H9 (cell line): ENCODE data around the gene DQX1. TPM values are rescaled to one million over a fixed set of nuclear protein-coding genes. Genes with fewer than 3 reads are reported as not detected.

Experiments used
- DNase-seq: peaks from one replicate; pipeline ENCODE4 v3.0.0-alpha.2; 2017
- H2AFZ ChIP-seq: one replicate; pipeline ENCODE4 v1.6.1; 2013; ENCODE audit warnings: mild to moderate bottlenecking, low read length, control low read depth, moderate library complexity
- H2AK5ac ChIP-seq: 2 replicates; pipeline ENCODE4 v1.6.1; 2013; ENCODE audit warnings: low read length, control low read depth, mixed read lengths; ENCODE audit not compliant: insufficient read length
- H2BK120ac ChIP-seq: one replicate; pipeline ENCODE4 v1.6.1; 2013; ENCODE audit warnings: low read depth, mild to moderate bottlenecking, low read length, control low read depth, inconsistent platforms; ENCODE audit not compliant: poor library complexity, severe bottlenecking
- H2BK12ac ChIP-seq: 2 replicates; pipeline ENCODE4 v1.6.1; 2013; ENCODE audit warnings: low read length, control low read depth, mixed read lengths, low read depth; ENCODE audit not compliant: insufficient read length
- H2BK15ac ChIP-seq: 2 replicates; pipeline ENCODE4 v1.6.1; 2013; ENCODE audit warnings: low read depth, low read length, control low read depth
- H2BK20ac ChIP-seq: one replicate; pipeline ENCODE4 v1.6.1; 2013; ENCODE audit warnings: low read depth, mild to moderate bottlenecking, low read length, control low read depth, inconsistent platforms; ENCODE audit not compliant: poor library complexity, severe bottlenecking
- H2BK5ac ChIP-seq: 2 replicates; pipeline ENCODE4 v1.6.1; 2013; ENCODE audit warnings: low read length, control low read depth, mixed read lengths; ENCODE audit not compliant: insufficient read length
- H3K14ac ChIP-seq: 2 replicates; pipeline ENCODE4 v1.6.1; 2013; ENCODE audit warnings: low read length, control low read depth; ENCODE audit not compliant: insufficient read depth
- H3K18ac ChIP-seq: 2 replicates; pipeline ENCODE4 v1.6.1; 2013; ENCODE audit warnings: low read depth, mild to moderate bottlenecking, mixed read lengths, low read length, control low read depth; ENCODE audit not compliant: insufficient read length
- H3K23ac ChIP-seq: 2 replicates; pipeline ENCODE4 v1.6.1; 2013; ENCODE audit warnings: low read length, control low read depth, mixed read lengths, low read depth; ENCODE audit not compliant: insufficient read length
- H3K23me2 ChIP-seq: 2 replicates; pipeline ENCODE4 v1.6.1; 2013; ENCODE audit warnings: low read depth, mild to moderate bottlenecking, mixed read lengths, low read length, control low read depth; ENCODE audit not compliant: insufficient read length, poor library complexity, severe bottlenecking
- H3K27ac ChIP-seq: 2 replicates; pipeline ENCODE4 v1.5.1; 2013; ENCODE audit warnings: low read length, control low read depth, mixed read lengths, low read depth; ENCODE audit not compliant: insufficient read length
- H3K27me3 ChIP-seq: 2 replicates; pipeline ENCODE4 v1.6.1; 2013; ENCODE audit warnings: low read length, control low read depth, inconsistent platforms; ENCODE audit not compliant: insufficient read depth
- H3K4ac ChIP-seq: 2 replicates; pipeline ENCODE4 v1.6.1; 2013; ENCODE audit warnings: low read depth, mild to moderate bottlenecking, control low read depth, inconsistent platforms, low read length, moderate library complexity
- H3K4me1 ChIP-seq: 2 replicates; pipeline ENCODE4 v1.6.1; 2013; ENCODE audit warnings: low read length, control low read depth, inconsistent platforms; ENCODE audit not compliant: insufficient read depth
- H3K4me2 ChIP-seq: 2 replicates; pipeline ENCODE4 v1.6.1; 2013; ENCODE audit warnings: low read length, control low read depth, mixed read lengths; ENCODE audit not compliant: insufficient read length, insufficient read depth
- H3K56ac ChIP-seq: 2 replicates; pipeline ENCODE4 v1.6.1; 2013; ENCODE audit warnings: low read depth, mild to moderate bottlenecking, mixed read lengths, low read length, control low read depth; ENCODE audit not compliant: insufficient read length
- H3K79me1 ChIP-seq: 2 replicates; pipeline ENCODE4 v1.6.1; 2013; ENCODE audit warnings: low read depth, mild to moderate bottlenecking, moderate library complexity, low read length, control low read depth, inconsistent platforms; ENCODE audit not compliant: insufficient read depth, poor library complexity, severe bottlenecking
- H3K79me2 ChIP-seq: 2 replicates; pipeline ENCODE4 v1.6.1; 2013; ENCODE audit warnings: low read length, control low read depth, inconsistent platforms; ENCODE audit not compliant: insufficient read depth
- H3K9ac ChIP-seq: 2 replicates; pipeline ENCODE4 v1.6.1; 2013; ENCODE audit warnings: low read length, control low read depth, mixed read lengths; ENCODE audit not compliant: insufficient read length; ENCODE audit errors: extremely low read depth
- H3K9me3 ChIP-seq: one replicate; pipeline ENCODE4 v1.6.1; 2013; ENCODE audit warnings: low read depth, low read length, inconsistent platforms; ENCODE audit not compliant: control insufficient read depth
- H3T11ph ChIP-seq: one replicate; pipeline ENCODE4 v1.6.1; 2013; ENCODE audit warnings: mild to moderate bottlenecking, low read length, control low read depth, inconsistent platforms
- H4K20me1 ChIP-seq: one replicate; pipeline ENCODE4 v1.6.1; 2013; ENCODE audit not compliant: control insufficient read depth, insufficient read length, insufficient read depth
- H4K5ac ChIP-seq: 2 replicates; pipeline ENCODE4 v1.6.1; 2013; ENCODE audit warnings: low read depth, mild to moderate bottlenecking, mixed read lengths, low read length, control low read depth; ENCODE audit not compliant: insufficient read length
- H4K8ac ChIP-seq: replicated peaks from 2 replicates; pipeline ENCODE4 v1.6.1; 2013; ENCODE audit warnings: low read length, control low read depth, mixed read lengths, low read depth; ENCODE audit not compliant: insufficient read length
- H4K91ac ChIP-seq: 2 replicates; pipeline ENCODE4 v1.6.1; 2013; ENCODE audit warnings: low read depth, mild to moderate bottlenecking, moderate library complexity, mixed read lengths, low read length, control low read depth; ENCODE audit not compliant: insufficient read length
- H3K27ac Mint-ChIP-seq, 3 experiments: 2 replicates in 2 of 3; 3 replicates in 1 of 3; pipeline ENCODE4 v1.8.0; 2020 to 2021; ENCODE audit warnings: mixed read lengths in 3 of 3, mild to moderate bottlenecking in 1 of 3, moderate library complexity in 1 of 3
- H3K27me3 Mint-ChIP-seq: 2 replicates; pipeline ENCODE4 v1.8.0; 2021; ENCODE audit warnings: low read depth, mild to moderate bottlenecking, moderate library complexity, mixed read lengths
- H3K36me3 Mint-ChIP-seq, 3 experiments: 2 replicates in 2 of 3; 3 replicates in 1 of 3; pipeline ENCODE4 v1.8.0; 2020 to 2021; ENCODE audit warnings: low read depth in 3 of 3, mixed read lengths in 3 of 3; ENCODE audit not compliant: insufficient read depth in 1 of 3
- H3K4me1 Mint-ChIP-seq, 2 experiments: 2 replicates each; pipeline ENCODE4 v1.8.0; 2020; ENCODE audit warnings: mixed read lengths in 2 of 2
- H3K4me3 Mint-ChIP-seq, 2 experiments: 2 replicates in 1 of 2; 3 replicates in 1 of 2; pipeline ENCODE4 v1.8.0; 2020 to 2021; ENCODE audit warnings: mild to moderate bottlenecking in 2 of 2, mixed read lengths in 2 of 2, moderate library complexity in 1 of 2
- H3K9me3 Mint-ChIP-seq, 2 experiments: 2 replicates in 1 of 2; 3 replicates in 1 of 2; pipeline ENCODE4 v1.8.0; 2020; ENCODE audit warnings: mild to moderate bottlenecking in 2 of 2, mixed read lengths in 2 of 2, moderate library complexity in 1 of 2
- WGBS: extraction: QIAGEN DNeasy Blood & Tissue Kit; methylation state at CpG from one replicate; pipeline ENCODE4 v1.1.7; 2013; ENCODE audit warnings: missing lambda C conversion rate, low lambda C conversion rate, mixed read lengths; ENCODE audit not compliant: insufficient read length; ENCODE audit errors: extremely low coverage; 5-methylcytosine and 5-hydroxymethylcytosine counted together
- total RNA-seq: library from RNA; stranded (reverse); gene quantifications from 2 replicates; pipeline ENCODE4 v1.2.1, GENCODE V29; 2021
- TF ChIP-seq, protein P1 (sequence below): fragments of 200-600 bp; sonication (generic); conservative IDR thresholded peaks from 3 replicates; pipeline ENCODE4 v1.8.0; 2021; ENCODE audit warnings: antibody characterized with exemption, mild to moderate bottlenecking

DQX1 gene
- total RNA-seq, 1 experiment from 2014 or later, result 0.98 TPM

DNA sequence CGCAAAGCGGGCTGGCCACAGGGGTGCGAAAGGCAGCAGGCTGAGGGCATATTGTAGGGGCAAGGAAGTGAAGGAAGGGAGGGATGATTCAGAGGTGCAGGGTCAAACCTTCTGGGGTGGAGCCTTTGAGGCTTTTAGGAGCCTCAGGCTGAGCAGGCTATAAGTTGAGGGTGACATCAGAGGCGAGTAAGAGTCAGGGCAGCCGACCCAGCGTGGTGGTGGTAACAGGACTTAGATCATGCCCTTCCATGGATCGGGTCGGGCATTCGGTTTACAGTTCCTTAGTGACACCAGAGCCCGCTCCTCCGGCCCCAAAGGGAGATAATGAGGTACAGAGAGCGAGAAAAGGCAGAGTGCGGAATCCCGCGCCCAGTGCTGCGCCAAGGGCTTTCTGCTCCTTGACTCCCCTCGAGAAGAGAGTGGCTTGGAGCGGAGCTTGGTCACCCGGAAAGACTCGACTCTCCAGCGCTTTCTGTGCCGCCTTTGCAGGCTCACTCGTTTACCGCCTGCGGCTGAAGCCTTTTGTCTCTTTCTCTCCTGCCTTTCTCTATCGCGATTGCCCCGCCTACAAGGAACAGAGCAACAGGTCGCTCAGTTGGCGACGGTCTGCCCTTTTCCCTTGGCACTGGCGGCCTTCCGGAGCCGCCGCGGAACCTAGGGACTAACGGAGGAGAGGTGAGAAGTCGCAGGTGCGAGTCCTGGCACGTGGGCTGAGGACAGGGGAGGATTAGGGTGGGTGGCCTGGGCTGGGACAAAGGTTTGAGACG lies 27.3 kb downstream of the DQX1 start:
- Mint-ChIP-seq H3K27me3 (peaks cover 94% of the 10 kb centered on the region), H3K4me1 (peaks cover 43 to 54% of the 10 kb centered on the region in 2 experiments), H3K27ac (0 out of 7 replicates have a peak overlapping the region, but pooled peaks of 1 of the 3 experiments have one; percentile 29), H3K36me3 (peaks cover 8 to 12% (median 11%) of the 10 kb centered on the region in 3 experiments), H3K4me3 (peak overlapping the region; percentile 75 to 82), H3K9me3 (peaks cover 0 to 2% of the 10 kb centered on the region in 2 experiments; a peak in 2 of 5 replicates)
- H3K79me1 ChIP-seq, result no peaks in the 10 kb centered on the region
- H3K79me2 ChIP-seq, result no peaks in the 10 kb centered on the region
- H2BK5ac ChIP-seq, result no peak overlapping the region
- peaks cover 39% of the 10 kb centered on the region for H3K23me2 ChIP-seq
- H3K23ac ChIP-seq, result no peak overlapping the region
- no peak overlapping the region for H2BK12ac ChIP-seq
- H3K4me2 ChIP-seq, result peak overlapping the region; percentile 59
- DNase-seq, result peak; percentile 79
- H2AFZ ChIP-seq, result no peak overlapping the region
- no peak overlapping the region for H3K27ac ChIP-seq
- TF ChIP-seq, protein P1, sequence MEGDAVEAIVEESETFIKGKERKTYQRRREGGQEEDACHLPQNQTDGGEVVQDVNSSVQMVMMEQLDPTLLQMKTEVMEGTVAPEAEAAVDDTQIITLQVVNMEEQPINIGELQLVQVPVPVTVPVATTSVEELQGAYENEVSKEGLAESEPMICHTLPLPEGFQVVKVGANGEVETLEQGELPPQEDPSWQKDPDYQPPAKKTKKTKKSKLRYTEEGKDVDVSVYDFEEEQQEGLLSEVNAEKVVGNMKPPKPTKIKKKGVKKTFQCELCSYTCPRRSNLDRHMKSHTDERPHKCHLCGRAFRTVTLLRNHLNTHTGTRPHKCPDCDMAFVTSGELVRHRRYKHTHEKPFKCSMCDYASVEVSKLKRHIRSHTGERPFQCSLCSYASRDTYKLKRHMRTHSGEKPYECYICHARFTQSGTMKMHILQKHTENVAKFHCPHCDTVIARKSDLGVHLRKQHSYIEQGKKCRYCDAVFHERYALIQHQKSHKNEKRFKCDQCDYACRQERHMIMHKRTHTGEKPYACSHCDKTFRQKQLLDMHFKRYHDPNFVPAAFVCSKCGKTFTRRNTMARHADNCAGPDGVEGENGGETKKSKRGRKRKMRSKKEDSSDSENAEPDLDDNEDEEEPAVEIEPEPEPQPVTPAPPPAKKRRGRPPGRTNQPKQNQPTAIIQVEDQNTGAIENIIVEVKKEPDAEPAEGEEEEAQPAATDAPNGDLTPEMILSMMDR, result no peak
- H2AK5ac ChIP-seq, result no peak overlapping the region
- no peak overlapping the region for H3K9ac ChIP-seq
- no peak overlapping the region for H2BK15ac ChIP-seq
- H3K14ac ChIP-seq, result no peak overlapping the region
- H3K27me3 ChIP-seq, result peaks cover 80% of the 10 kb centered on the region
- H2BK120ac ChIP-seq, result no peak overlapping the region
- no peak overlapping the region for H3K4ac ChIP-seq
- no peak overlapping the region for H3T11ph ChIP-seq
- H3K18ac ChIP-seq, result no peak overlapping the region
- no peaks in the 10 kb centered on the region for H4K20me1 ChIP-seq
- H4K5ac ChIP-seq, result no peak overlapping the region
- H4K91ac ChIP-seq, result no peak overlapping the region
- H2BK20ac ChIP-seq, result no peak overlapping the region
- H4K8ac ChIP-seq, result no peak overlapping the region
- H3K4me1 ChIP-seq, result no peaks in the 10 kb centered on the region
- no peak overlapping the region for H3K56ac ChIP-seq
- no CpG with 5 or more reads among the region's 41 CpGs for WGBS
- H3K9me3 ChIP-seq, result no peaks in the 10 kb centered on the region
